Prostate gland (tissue), 2 donors: ENCODE results near the gene GMDS. TPM values are rescaled to one million over a fixed set of nuclear protein-coding genes. Genes with fewer than 3 reads are reported as not detected.

Experiments
- DNase-seq: peaks from one replicate; pipeline ENCODE4 v3.0.0-alpha.2; 2019; ENCODE audit warnings: low spot score
- H3K27ac ChIP-seq, 2 donors: fragments of 200-600 bp; sonication (generic); 2 replicates each; pipeline ENCODE4 v1.5.1; 2017 to 2019
- H3K27me3 ChIP-seq: fragments of 200-600 bp; sonication (generic); replicated peaks from 2 replicates; pipeline ENCODE4 v1.5.1; 2019; ENCODE audit not compliant: insufficient read depth
- H3K36me3 ChIP-seq, 2 donors: fragments of 200-600 bp; sonication (generic); 1 replicate in 1 of 2; 2 replicates in 1 of 2; pipeline versions ENCODE4 v1.5.1 to v1.8.1; 2017 to 2019
- H3K4me1 ChIP-seq: fragments of 200-600 bp; sonication (generic); replicated peaks from 2 replicates; pipeline ENCODE4 v1.5.1; 2019
- H3K4me3 ChIP-seq, 2 donors: fragments of 200-600 bp; sonication (generic); 2 replicates each; pipeline ENCODE4 v1.5.1; 2017 to 2019
- H3K9me3 ChIP-seq: fragments of 200-600 bp; sonication (generic); 2 replicates; pipeline ENCODE4 v1.5.1; 2017
- CTCF ChIP-seq, 4 experiments: fragments of 200-600 bp in 2 of 4; fragments of 450-650 bp in 2 of 4; sonication (generic) in 2 of 4; IDR thresholded peaks; 1 replicate in 3 of 4; 2 replicates in 1 of 4; pipeline ENCODE4 v1.5.1; 2016 to 2019; ENCODE audit warnings: antibody characterized with exemption in 4 of 4, mild to moderate bottlenecking in 2 of 4, moderate library complexity in 2 of 4
- POLR2A ChIP-seq: fragments of 450-650 bp; IDR thresholded peaks from one replicate; pipeline ENCODE4 v1.6.1; 2016; ENCODE audit warnings: antibody characterized with exemption, mild to moderate bottlenecking
- POLR2AphosphoS5 ChIP-seq: sonication (generic); formaldehyde crosslinking; IDR thresholded peaks from one replicate; pipeline ENCODE4 v1.6.1; 2017; ENCODE audit warnings: antibody characterized with exemption
- WGBS: methylation state at CpG from one replicate; pipeline ENCODE4 v1.1.5; 2018; 5-methylcytosine and 5-hydroxymethylcytosine counted together
- intact Hi-C: fragments of 100-400 bp; cut with DNase I; formaldehyde crosslinking; loops from one replicate; pipeline ENCODE4 v1.14.2; 2022
- total RNA-seq, 2 donors: library from RNA; depleted of rRNA; stranded (reverse); fragments of >200 nt; gene quantifications; one replicate each; pipeline ENCODE4 v1.1.0, GENCODE V29; 2016

GMDS gene
- total RNA-seq, 2 donors from 2014 or later: 24.9 to 29.9 TPM

DNA sequence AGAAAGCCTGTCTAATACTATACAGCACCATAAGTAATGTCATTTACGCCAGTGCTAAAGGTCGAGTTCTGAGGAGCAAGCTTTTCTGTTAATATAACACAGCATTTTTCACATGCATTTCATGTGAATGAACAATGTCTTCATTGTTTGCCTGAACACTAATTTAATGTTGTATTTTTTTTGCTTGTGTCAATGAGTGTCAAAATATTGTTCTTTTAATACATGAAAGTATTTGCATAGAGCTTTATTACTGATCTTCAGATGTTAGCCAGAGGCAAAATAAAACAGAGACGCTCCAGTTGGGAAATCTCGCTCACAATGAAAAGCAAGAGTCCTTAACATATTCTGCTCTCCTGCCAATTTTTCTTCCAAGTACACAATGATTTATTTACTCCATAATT is 483.9 kb downstream of the GMDS start:
- intact Hi-C loops: no loop called here
- no peaks in the 10 kb centered on the region for H3K4me1 ChIP-seq
- no peaks in the 10 kb centered on the region for H3K9me3 ChIP-seq
- no peak for DNase-seq
- no peaks in the 10 kb centered on the region for H3K27me3 ChIP-seq
- no peaks in the 10 kb centered on the region for H3K36me3 ChIP-seq
- TF ChIP-seq POLR2AphosphoS5 (no peak), POLR2A (no peak), CTCF (IDR thresholded peaks at IDR 0.05) (no peak)
- H3K4me3 ChIP-seq: no peak overlapping the region
- H3K27ac ChIP-seq: no peak overlapping the region
- WGBS: 49% methylated on average over 4 of the region's 4 CpGs

DNA sequence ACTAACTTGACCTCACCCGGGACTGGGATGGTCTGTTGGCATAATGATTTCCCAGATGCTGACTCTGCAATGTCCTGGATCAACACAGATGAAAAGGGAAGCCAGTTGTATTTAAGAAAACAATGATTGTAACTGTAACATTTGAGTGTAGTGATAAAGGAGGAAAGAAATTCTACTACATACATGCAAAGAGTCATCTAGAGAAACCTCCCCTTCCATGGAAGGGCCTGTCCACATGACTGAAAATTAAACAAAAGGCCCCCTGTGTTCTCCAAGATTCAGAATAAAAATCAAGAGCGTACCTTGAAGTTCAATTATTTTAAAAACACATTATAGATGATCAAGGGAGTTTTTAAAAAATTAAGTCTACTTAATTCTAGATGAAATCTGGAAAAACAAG is 484.5 kb downstream of the GMDS start:
- no peaks in the 10 kb centered on the region for H3K27me3 ChIP-seq
- DNase-seq: no peak
- intact Hi-C loops: no loop called here
- no peaks in the 10 kb centered on the region for H3K4me1 ChIP-seq
- no peak for TF ChIP-seq POLR2A
- TF ChIP-seq POLR2AphosphoS5: no peak
- TF ChIP-seq CTCF (IDR thresholded peaks at IDR 0.05): no peak
- H3K9me3 ChIP-seq: no peaks in the 10 kb centered on the region
- no peak overlapping the region for H3K4me3 ChIP-seq
- H3K27ac ChIP-seq: no peak overlapping the region
- no peaks in the 10 kb centered on the region for H3K36me3 ChIP-seq
- 92% methylated on average over 2 of the region's 2 CpGs for WGBS

- 92% methylated on average over 8 of the region's 8 CpGs for WGBS
- no peak for TF ChIP-seq CTCF (IDR thresholded peaks at IDR 0.05)
- no peak for TF ChIP-seq POLR2AphosphoS5
- TF ChIP-seq POLR2A: no peak
- H3K9me3 ChIP-seq: no peaks in the 10 kb centered on the region
- no peaks in the 10 kb centered on the region for H3K36me3 ChIP-seq
- no peak for DNase-seq
- H3K4me1 ChIP-seq: no peaks in the 10 kb centered on the region
- H3K27ac ChIP-seq: no peak overlapping the region
- no peaks in the 10 kb centered on the region for H3K27me3 ChIP-seq
- H3K4me3 ChIP-seq: no peak overlapping the region
- intact Hi-C loops: no loop called here
These were observed 485.5 kb downstream of the GMDS start for GRCh38 chr6:1759870-1760269.

DNA sequence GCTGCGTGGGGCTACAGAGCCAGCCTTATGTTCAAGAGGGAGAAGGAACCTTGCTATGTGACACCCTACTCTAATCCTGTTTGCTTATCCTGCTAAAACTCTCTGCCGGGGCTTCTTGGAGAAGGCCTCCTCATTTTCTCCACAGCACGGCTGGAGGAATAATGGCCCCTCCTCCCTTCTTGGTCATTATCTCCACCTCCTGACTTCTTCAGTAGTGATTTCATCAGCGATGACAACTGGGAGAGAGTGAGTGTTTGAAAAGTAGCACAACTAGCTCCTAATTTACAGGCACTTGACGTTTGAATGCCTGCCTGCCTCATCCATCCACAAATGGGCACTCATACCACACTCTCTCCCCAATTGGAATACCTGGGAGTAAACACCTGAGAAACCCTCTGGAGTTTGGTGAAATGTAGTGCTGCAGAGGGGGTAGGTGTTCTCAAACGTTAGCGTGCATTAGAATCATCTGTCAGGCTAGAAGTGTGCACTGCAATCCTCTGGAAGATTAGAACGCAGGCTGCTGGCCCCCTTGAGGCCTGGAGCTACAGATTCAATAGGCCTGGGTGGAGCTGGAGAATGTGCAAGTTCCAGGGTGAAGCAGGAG is 487.2 kb downstream of the GMDS start:
- 80% methylated on average over 8 of the region's 8 CpGs for WGBS
- no peak for DNase-seq
- Histone ChIP-seq H3K9me3 (no peaks in the 10 kb centered on the region), H3K27ac (no peak overlapping the region), H3K36me3 (no peaks in the 10 kb centered on the region), H3K4me1 (no peaks in the 10 kb centered on the region), H3K27me3 (no peaks in the 10 kb centered on the region), H3K4me3 (no peak overlapping the region)
- intact Hi-C loops: no loop called here
- no peak for TF ChIP-seq POLR2AphosphoS5

DNA sequence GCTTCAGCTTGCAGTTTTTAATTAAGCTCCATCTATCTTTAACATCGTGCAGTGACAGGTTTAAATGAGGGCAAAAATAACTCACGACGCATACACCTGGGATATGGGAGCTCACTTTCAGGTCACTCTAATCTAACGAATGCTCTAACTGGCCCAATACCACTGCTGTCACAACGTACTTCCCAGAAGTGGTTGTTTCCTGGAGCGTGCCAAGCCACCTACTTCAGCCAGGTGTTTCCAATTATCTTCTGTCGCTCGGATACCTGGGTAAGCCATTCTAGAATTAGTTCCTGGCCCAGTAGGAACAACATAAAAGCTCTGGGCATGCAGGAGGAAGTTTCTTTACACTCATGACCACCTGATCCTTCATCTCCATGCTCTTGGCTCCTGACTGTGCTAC is 488.3 kb downstream of the GMDS start:
- whole genome bisulfite sequencing: 84% methylated on average over 8 of the region's 8 CpGs
- H3K4me3 ChIP-seq: no peak overlapping the region
- intact Hi-C loops: no loop called here
- no peak for DNase-seq
- no peaks in the 10 kb centered on the region for H3K9me3 ChIP-seq
- TF ChIP-seq POLR2A (no peak), POLR2AphosphoS5 (no peak), CTCF (IDR thresholded peaks at IDR 0.05) (no peak)
- no peaks in the 10 kb centered on the region for H3K36me3 ChIP-seq
- no peaks in the 10 kb centered on the region for H3K4me1 ChIP-seq
- no peak overlapping the region for H3K27ac ChIP-seq
- H3K27me3 ChIP-seq: no peaks in the 10 kb centered on the region
